Activated CD4-positive, CD25-positive, alpha-beta regulatory T cell treated with anti-CD3 and anti-CD28 coated beads, Interleukin-2, amount 50 U/mL, for 24 hours (primary cell): ENCODE measurements around the gene CADPS.

ENCODE experiments used
- ATAC-seq, 2 donors: fragments of 150-1000 bp; cut with Tn5 transposase; one replicate each; pipeline ENCODE4 v1.10.0; 2021; ENCODE audit warnings: mild to moderate bottlenecking in 1 of 2, moderate library complexity in 1 of 2

The CADPS gene

GRCh38 chr3:62805580-62806277 lies 69.5 kb downstream of the CADPS start:
- ATAC-seq, result no peak

- no peak for ATAC-seq
Measured at GRCh38 chr3:62805106-62805505, 70.1 kb downstream of the CADPS start.

DNA sequence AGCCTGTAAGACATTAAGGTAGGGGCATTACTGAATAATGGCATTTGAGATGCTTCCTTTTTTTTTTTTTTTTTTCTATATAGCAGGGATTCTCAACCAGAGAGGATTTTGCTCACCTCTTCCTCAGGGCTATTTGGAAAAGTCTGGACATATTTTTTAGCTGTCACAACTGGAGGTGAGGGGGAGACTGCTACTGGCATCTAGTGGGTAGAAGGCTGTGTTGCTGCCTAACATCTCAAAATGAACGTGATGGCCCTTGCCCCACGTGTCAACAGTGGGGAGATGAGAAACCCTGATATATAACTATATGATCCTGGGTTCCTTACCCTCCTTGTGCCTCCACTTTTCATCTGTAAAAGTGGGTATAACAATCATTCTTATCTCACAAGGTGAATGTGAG lies 71.9 kb downstream of the CADPS start:
- ATAC-seq, result no peak

DNA sequence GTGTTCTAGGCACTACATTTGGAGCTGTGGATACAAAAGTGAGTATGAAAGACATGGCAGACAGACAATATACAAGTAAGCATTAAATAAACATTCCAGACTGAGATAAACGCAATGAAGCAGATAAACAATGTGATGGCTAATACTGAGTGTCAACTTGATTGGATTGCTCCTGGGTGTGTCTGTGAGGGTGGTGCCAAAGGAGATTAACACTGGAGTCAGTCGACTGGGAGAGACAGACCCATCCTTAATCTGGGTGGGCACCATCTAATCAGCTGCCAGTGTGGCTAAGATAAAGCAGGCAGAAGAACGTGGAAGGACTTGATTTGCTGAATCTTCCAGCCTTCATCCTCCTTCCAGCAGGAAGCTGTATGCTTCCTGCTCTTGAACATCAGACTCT lies 77.2 kb downstream of the CADPS start:
- ATAC-seq, result no peak

DNA sequence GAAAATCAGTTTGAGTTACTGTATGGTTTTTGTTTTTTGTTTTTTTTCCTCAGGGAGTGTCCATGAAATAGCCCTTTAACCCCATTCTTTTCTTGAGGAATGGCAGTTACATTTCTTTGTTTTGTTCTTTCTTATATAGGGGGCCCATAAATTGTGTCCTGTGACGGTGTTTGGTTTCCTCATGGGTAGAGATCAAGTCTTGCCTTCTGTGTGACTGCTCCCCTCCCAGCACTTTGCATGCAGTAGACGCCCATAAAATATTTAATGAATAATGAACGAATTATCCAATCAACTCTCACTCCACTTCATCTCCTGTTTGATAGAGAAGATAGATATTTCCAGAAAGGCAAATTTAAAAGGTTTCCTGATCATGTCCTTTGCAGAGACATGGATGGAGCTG lies 78.1 kb downstream of the CADPS start:
- ATAC-seq, result no peak

GRCh38 chr3:62795978-62796657 lies 79.1 kb downstream of the CADPS start:
- ATAC-seq, result no peak

DNA sequence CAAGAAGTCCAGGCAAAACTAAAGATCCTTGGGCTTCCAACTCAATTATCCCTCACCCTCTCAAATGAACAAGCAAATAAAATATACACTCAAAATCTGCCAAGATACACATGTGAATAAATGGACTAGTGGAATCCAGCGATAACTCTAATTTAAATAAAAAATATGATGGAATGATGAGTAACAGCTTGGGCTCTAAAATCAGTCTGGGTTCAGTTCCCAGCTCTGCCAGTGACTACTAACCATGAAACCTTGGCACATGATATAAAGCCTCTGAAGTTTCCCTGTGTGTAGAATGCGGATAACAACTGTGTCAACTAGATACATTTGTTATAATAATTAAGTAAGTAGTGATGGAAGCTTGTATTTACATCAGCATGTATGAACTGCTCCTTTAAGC lies 81.3 kb downstream of the CADPS start:
- no peak for ATAC-seq

DNA sequence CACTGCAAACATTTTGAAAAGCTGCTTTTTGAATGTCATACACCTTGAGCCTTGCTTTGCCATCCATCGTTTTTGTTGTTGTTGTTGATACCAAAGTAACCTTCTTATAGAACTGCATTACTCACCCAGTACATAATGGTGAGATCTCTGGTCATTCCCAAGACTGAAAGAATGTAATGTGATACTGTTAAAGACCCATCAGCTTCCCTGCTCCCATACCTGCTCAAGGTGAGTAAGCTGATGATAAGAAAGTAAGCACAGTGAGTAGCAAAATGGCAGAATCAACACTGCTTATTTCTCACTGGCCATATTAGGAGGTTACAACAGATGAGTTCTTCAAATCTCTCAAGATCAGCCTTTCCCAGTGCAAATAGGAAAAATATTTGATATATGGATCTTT lies 89.8 kb downstream of the CADPS start:
- no peak for ATAC-seq

DNA sequence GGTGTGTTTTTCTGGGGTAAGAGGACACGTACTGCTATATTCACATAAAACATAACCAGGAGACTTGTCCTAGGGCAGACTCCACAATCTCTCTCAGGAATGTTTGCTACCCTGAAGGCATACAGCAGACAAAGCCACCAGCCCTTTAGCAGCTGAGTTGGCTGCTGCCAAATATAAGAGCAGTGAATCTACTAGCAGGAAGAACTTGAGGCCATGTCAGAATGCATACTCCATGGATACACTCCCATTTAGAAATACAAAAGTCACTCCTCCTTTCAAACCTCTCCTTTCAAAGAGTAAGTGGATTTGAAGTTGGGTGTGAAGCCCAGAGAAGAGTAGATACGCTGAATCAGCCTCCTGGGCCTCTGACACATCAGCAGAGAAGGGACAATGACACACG lies 94.1 kb downstream of the CADPS start:
- no peak for ATAC-seq

GRCh38 chr3:62777674-62778073 lies 97.5 kb downstream of the CADPS start:
- no peak for ATAC-seq

DNA sequence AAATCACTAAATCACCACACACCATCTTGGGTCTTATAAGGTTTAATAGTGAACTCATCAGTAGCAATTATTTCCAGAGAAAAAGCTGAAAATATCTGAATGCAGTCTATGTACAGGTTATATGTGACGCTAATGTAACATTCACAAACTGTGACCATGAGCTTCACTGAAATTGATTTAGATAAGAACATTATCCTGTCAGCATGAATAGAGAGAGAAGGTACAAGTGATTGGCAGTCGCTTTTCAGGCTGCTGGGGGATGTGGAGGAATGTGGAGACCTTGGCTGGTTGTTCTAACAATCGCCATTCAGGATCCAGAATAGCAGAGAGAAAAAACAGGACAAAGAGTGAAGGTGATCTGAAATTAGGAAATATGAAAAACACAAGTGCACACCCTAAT lies 98.1 kb downstream of the CADPS start:
- no peak for ATAC-seq

DNA sequence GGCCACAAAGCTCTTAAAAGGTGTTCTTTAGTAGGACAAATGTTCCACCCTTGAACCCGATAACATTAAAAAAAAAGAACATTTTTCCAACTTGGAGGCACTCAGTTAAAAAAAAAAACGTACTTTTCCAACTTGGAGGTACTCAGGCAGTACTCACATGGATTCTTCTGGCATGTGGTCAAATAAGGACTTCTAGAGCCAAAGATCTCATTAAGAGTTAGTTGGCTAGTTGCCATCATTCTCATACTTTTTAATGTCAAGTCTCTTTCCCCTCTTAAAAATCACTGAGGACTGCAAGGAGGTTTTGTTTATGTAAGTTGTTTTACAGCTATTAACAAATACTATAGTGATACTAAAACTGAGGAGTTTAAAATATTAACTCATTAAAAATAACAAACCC lies 101.0 kb downstream of the CADPS start:
- ATAC-seq, result no peak

DNA sequence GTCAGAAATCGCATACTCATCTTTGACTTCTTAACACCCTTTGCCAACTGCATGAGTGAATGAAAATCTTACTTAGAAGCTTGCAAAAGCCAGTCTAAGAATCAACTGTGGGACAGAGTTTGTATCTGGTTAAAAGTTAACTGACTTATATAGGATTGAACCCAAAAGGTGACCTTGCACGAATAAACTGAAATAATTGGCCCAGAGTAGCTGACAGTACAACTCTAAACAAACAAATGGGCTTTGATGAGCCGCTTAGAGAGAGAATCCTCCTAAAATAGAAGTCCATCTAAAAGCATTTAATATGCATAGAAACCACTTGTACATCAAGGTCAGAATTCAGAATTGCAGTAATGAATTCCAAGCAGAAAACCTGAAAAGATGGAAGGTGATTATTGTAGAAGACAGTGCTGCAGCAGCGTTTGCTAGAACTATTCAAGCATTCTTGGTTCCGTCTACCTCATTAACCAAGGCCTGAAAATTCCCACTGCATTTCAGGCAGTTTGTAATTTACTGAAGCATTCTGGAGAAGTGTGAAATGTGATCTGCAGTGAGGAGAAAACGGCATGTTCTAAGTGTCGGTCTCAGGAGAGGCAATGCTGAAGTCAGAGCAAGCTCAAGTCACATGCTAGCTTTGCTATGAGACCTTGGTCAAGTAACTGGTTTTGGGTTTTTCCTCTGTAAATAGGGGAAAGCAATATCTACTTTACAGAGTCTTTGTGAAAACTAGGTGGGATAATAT lies 103.7 kb downstream of the CADPS start:
- no peak for ATAC-seq

GRCh38 chr3:62768896-62769295 lies 106.3 kb downstream of the CADPS start:
- no peak for ATAC-seq

DNA sequence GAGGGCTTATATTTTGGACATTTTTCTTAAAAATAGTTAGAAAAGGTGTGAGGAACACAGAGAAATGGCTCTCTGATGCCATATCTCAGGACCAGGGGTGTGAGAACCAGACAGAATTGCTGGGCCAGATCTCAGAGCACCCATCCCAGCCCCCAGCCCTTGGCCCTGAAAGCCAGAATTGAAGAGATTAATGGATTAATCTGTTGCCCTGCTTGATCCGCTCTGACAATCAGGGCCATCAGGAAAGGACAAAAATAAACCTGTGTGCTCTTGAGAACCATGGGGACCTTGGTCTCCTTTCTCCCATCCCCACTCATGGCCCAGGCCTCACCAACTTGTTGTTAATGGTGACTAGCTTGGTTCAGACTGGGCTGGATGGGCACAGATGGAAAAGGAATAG lies 113.5 kb downstream of the CADPS start:
- no peak for ATAC-seq

- ATAC-seq, result no peak
Measured at GRCh38 chr3:62761311-62761710, 113.9 kb downstream of the CADPS start.

- ATAC-seq, result no peak
Measured at GRCh38 chr3:62758296-62759066, 116.7 kb downstream of the CADPS start.

DNA sequence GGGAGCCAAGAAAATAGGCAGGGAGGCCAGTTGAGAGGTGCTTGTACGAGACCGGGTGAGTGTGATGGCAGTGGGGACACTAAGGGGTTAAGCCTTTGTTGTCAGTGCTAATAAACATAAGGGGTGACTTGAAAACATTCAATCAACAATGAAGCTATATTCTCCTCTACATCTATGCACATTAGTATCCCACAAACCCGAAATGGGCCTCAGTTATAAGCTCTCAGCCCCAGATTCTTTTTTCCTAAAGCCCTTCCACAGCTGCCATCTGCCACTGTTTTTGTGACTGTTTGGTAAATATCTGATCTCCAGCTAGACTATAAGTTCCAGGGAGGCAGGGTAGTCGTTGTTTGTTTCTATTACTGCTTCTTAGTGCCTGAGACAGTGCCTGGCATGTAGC lies 118.2 kb downstream of the CADPS start:
- no peak for ATAC-seq

GRCh38 chr3:62755285-62755684 lies 119.9 kb downstream of the CADPS start:
- no peak for ATAC-seq

GRCh38 chr3:62749657-62750056 lies 125.6 kb downstream of the CADPS start:
- ATAC-seq, result no peak

GRCh38 chr3:62749130-62749529 lies 126.1 kb downstream of the CADPS start:
- ATAC-seq, result no peak

DNA sequence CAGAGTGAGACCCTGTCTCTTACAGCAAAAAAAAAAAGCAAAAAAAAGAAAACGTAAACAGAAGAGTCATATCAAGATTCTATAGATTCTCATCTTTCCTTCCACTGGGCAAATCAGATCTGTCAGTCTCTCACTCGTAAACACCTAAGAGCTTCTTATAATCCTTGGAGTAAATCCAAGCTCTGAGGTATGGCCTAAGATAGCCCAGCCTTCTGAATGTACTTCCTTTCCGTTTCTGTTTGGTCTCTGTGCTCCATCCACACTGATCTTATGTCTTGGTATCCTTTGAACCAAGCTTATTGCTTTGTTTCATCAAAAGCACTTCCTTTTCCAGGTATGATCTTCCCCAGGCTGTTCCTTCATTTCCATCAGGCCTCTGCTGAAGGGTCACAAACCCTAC lies 137.8 kb downstream of the CADPS start:
- ATAC-seq, result no peak

GRCh38 chr3:62735510-62735909 lies 139.7 kb downstream of the CADPS start:
- no peak for ATAC-seq
